Dendritic cell treated with granulocyte-macrophage colony-stimulating factor and Interleukin-4, amounts not matched to agents 40 ng/mL and 50 ng/mL, for 4 days (primary cell): ENCODE results near the gene RABGAP1L.

Experiments
- H3K27ac Mint-ChIP-seq: one replicate; pipeline ENCODE4 v1.8.0; 2022; ENCODE audit warnings: mild to moderate bottlenecking, mixed read lengths
- H3K27me3 Mint-ChIP-seq: one replicate; pipeline ENCODE4 v1.8.0; 2022; ENCODE audit warnings: mild to moderate bottlenecking, mixed read lengths
- H3K36me3 Mint-ChIP-seq: one replicate; pipeline ENCODE4 v1.8.0; 2022; ENCODE audit warnings: low read depth, mixed read lengths
- H3K4me1 Mint-ChIP-seq: one replicate; pipeline ENCODE4 v1.8.0; 2022; ENCODE audit warnings: low read depth, mixed read lengths
- H3K4me3 Mint-ChIP-seq: one replicate; pipeline ENCODE4 v1.8.0; 2022; ENCODE audit warnings: mild to moderate bottlenecking, moderate library complexity, mixed read lengths
- H3K9me3 Mint-ChIP-seq: one replicate; pipeline ENCODE4 v1.8.0; 2022; ENCODE audit warnings: mixed read lengths
- intact Hi-C: fragments of 100-400 bp; cut with micrococcal nuclease; formaldehyde crosslinking; loops from one replicate; pipeline ENCODE4 v1.15.0; 2022

RABGAP1L gene

GRCh38 chr1:174740249-174740968, 581.1 kb downstream of the RABGAP1L start:
- H3K27me3 Mint-ChIP-seq, result no peaks in the 10 kb centered on the region
- no peak overlapping the region for H3K4me3 Mint-ChIP-seq
- H3K4me1 Mint-ChIP-seq, result peaks cover 49% of the 10 kb centered on the region

GRCh38 chr1:174742805-174743653, 583.7 kb downstream of the RABGAP1L start:
- Mint-ChIP-seq H3K4me1 (peaks cover 31% of the 10 kb centered on the region), H3K4me3 (no peak overlapping the region), H3K9me3 (no peaks in the 10 kb centered on the region), H3K27ac (no peak overlapping the region), H3K36me3 (no peaks in the 10 kb centered on the region), H3K27me3 (no peaks in the 10 kb centered on the region)
- intact Hi-C loops, result loop anchor here (10.0 kb wide), 1 partner anchor 1998 kb away; no protein-coding TSS in a partner anchor

More at GRCh38 chr1:174740249-174740968, 581.1 kb downstream of the RABGAP1L start:
- peaks cover 24% of the 10 kb centered on the region for H3K9me3 Mint-ChIP-seq
- intact Hi-C loops, result loop anchor here (10.0 kb wide), 1 partner anchor 1996 kb away; no protein-coding TSS in a partner anchor
- peaks cover 20% of the 10 kb centered on the region for H3K36me3 Mint-ChIP-seq
- H3K27ac Mint-ChIP-seq, result no peak overlapping the region

GRCh38 chr1:174743654-174744561, 584.6 kb downstream of the RABGAP1L start:
- H3K4me3 Mint-ChIP-seq, result no peak overlapping the region
- H3K27me3 Mint-ChIP-seq, result no peaks in the 10 kb centered on the region
- H3K9me3 Mint-ChIP-seq, result no peaks in the 10 kb centered on the region
- peaks cover 31% of the 10 kb centered on the region for H3K4me1 Mint-ChIP-seq
- intact Hi-C loops, result loop anchor here (1.0 to 10.0 kb wide), 2 partner anchors 486 to 1999 kb away; no protein-coding TSS in a partner anchor
- H3K36me3 Mint-ChIP-seq, result no peaks in the 10 kb centered on the region
- H3K27ac Mint-ChIP-seq, result no peak overlapping the region

GRCh38 chr1:174744886-174745285, 585.6 kb downstream of the RABGAP1L start:
- H3K27me3 Mint-ChIP-seq, result no peaks in the 10 kb centered on the region
- H3K36me3 Mint-ChIP-seq, result no peaks in the 10 kb centered on the region
- peaks cover 30% of the 10 kb centered on the region for H3K4me1 Mint-ChIP-seq
- H3K27ac Mint-ChIP-seq, result no peak overlapping the region
- intact Hi-C loops, result loop anchor here (1.0 to 10.0 kb wide), 2 partner anchors 487 to 2000 kb away; no protein-coding TSS in a partner anchor
- H3K4me3 Mint-ChIP-seq, result no peak overlapping the region
- H3K9me3 Mint-ChIP-seq, result no peaks in the 10 kb centered on the region

- intact Hi-C loops, result loop anchor here (10.0 kb wide), 1 partner anchor 2001 kb away; no protein-coding TSS in a partner anchor
- no peaks in the 10 kb centered on the region for H3K36me3 Mint-ChIP-seq
- H3K4me1 Mint-ChIP-seq, result peaks cover 20% of the 10 kb centered on the region
- H3K9me3 Mint-ChIP-seq, result no peaks in the 10 kb centered on the region
- no peak overlapping the region for H3K4me3 Mint-ChIP-seq
- H3K27me3 Mint-ChIP-seq, result no peaks in the 10 kb centered on the region
- no peak overlapping the region for H3K27ac Mint-ChIP-seq
Observed at GRCh38 chr1:174746024-174746808, 586.9 kb downstream of the RABGAP1L start.

GRCh38 chr1:174747613-174748012, 588.3 kb downstream of the RABGAP1L start:
- no peak overlapping the region for H3K4me3 Mint-ChIP-seq
- H3K27ac Mint-ChIP-seq, result no peak overlapping the region
- no peaks in the 10 kb centered on the region for H3K27me3 Mint-ChIP-seq
- intact Hi-C loops, result loop anchor here (10.0 kb wide), 1 partner anchor 2003 kb away; no protein-coding TSS in a partner anchor
- peaks cover 6% of the 10 kb centered on the region for H3K4me1 Mint-ChIP-seq
- H3K9me3 Mint-ChIP-seq, result no peaks in the 10 kb centered on the region
- no peaks in the 10 kb centered on the region for H3K36me3 Mint-ChIP-seq

GRCh38 chr1:174748586-174748985, 589.3 kb downstream of the RABGAP1L start:
- H3K9me3 Mint-ChIP-seq, result no peaks in the 10 kb centered on the region
- no peak overlapping the region for H3K4me3 Mint-ChIP-seq
- intact Hi-C loops, result loop anchor here (10.0 kb wide), 1 partner anchor 2004 kb away; no protein-coding TSS in a partner anchor
- no peaks in the 10 kb centered on the region for H3K4me1 Mint-ChIP-seq
- H3K27ac Mint-ChIP-seq, result no peak overlapping the region
- H3K27me3 Mint-ChIP-seq, result no peaks in the 10 kb centered on the region
- H3K36me3 Mint-ChIP-seq, result no peaks in the 10 kb centered on the region

GRCh38 chr1:174753131-174753530, 593.8 kb downstream of the RABGAP1L start:
- no peak overlapping the region for H3K27ac Mint-ChIP-seq
- no peaks in the 10 kb centered on the region for H3K27me3 Mint-ChIP-seq
- intact Hi-C loops, result no loop called here
- no peaks in the 10 kb centered on the region for H3K36me3 Mint-ChIP-seq
- no peaks in the 10 kb centered on the region for H3K4me1 Mint-ChIP-seq
- H3K9me3 Mint-ChIP-seq, result no peaks in the 10 kb centered on the region
- no peak overlapping the region for H3K4me3 Mint-ChIP-seq

- Mint-ChIP-seq H3K9me3 (no peaks in the 10 kb centered on the region), H3K4me3 (no peak overlapping the region), H3K27ac (no peak overlapping the region), H3K36me3 (no peaks in the 10 kb centered on the region), H3K27me3 (no peaks in the 10 kb centered on the region), H3K4me1 (no peaks in the 10 kb centered on the region)
- intact Hi-C loops, result no loop called here
Observed at GRCh38 chr1:174761335-174761734, 602.0 kb downstream of the RABGAP1L start.

- H3K36me3 Mint-ChIP-seq, result no peaks in the 10 kb centered on the region
- H3K4me3 Mint-ChIP-seq, result no peak overlapping the region
- H3K27ac Mint-ChIP-seq, result no peak overlapping the region
- no peaks in the 10 kb centered on the region for H3K9me3 Mint-ChIP-seq
- no peaks in the 10 kb centered on the region for H3K4me1 Mint-ChIP-seq
- H3K27me3 Mint-ChIP-seq, result no peaks in the 10 kb centered on the region
- intact Hi-C loops, result no loop called here
Observed at GRCh38 chr1:174761901-174762585, 602.7 kb downstream of the RABGAP1L start.

GRCh38 chr1:174764191-174764590, 604.9 kb downstream of the RABGAP1L start:
- no peak overlapping the region for H3K27ac Mint-ChIP-seq
- no peak overlapping the region for H3K4me3 Mint-ChIP-seq
- H3K27me3 Mint-ChIP-seq, result no peaks in the 10 kb centered on the region
- no peaks in the 10 kb centered on the region for H3K36me3 Mint-ChIP-seq
- intact Hi-C loops, result no loop called here
- H3K9me3 Mint-ChIP-seq, result no peaks in the 10 kb centered on the region
- H3K4me1 Mint-ChIP-seq, result no peaks in the 10 kb centered on the region

GRCh38 chr1:174766727-174767126, 607.4 kb downstream of the RABGAP1L start:
- Mint-ChIP-seq H3K9me3 (no peaks in the 10 kb centered on the region), H3K36me3 (no peaks in the 10 kb centered on the region), H3K27me3 (no peaks in the 10 kb centered on the region), H3K27ac (no peak overlapping the region), H3K4me1 (no peaks in the 10 kb centered on the region), H3K4me3 (no peak overlapping the region)
- intact Hi-C loops, result no loop called here
